Upper lobe of right lung (tissue), 1 donor: ENCODE measurements around the gene SLC25A41. TPM values are rescaled to one million over a fixed set of nuclear protein-coding genes. Genes with fewer than 3 reads are reported as not detected.

Experiments used
- ATAC-seq: fragments of 200-7000 bp; cut with Tn5 transposase; one replicate; pipeline ENCODE4 v1.9.1; 2020; ENCODE audit warnings: mild to moderate bottlenecking, moderate library complexity
- DNase-seq: peaks from one replicate; pipeline ENCODE4 v3.0.0-alpha.2; 2020
- H3K27ac ChIP-seq: fragments of 200-600 bp; one replicate; pipeline ENCODE4 v1.8.0; 2022
- H3K27me3 ChIP-seq: fragments of 200-600 bp; one replicate; pipeline ENCODE4 v1.8.0; 2022; ENCODE audit warnings: mild to moderate bottlenecking
- H3K36me3 ChIP-seq: fragments of 200-600 bp; one replicate; pipeline ENCODE4 v1.8.0; 2022
- H3K4me1 ChIP-seq: fragments of 200-600 bp; one replicate; pipeline ENCODE4 v1.8.0; 2022
- H3K4me3 ChIP-seq: fragments of 200-600 bp; one replicate; pipeline ENCODE4 v1.8.0; 2022; ENCODE audit warnings: mild to moderate bottlenecking
- H3K9me3 ChIP-seq: fragments of 200-600 bp; one replicate; pipeline ENCODE4 v1.8.0; 2022
- CTCF ChIP-seq: fragments of 200-600 bp; IDR thresholded peaks from one replicate; pipeline ENCODE4 v1.8.0; 2022; ENCODE audit warnings: antibody characterized with exemption
- intact Hi-C: fragments of 100-400 bp; cut with DNase I; formaldehyde crosslinking; loops from one replicate; pipeline ENCODE4 v1.11.0; 2022
- microRNA-seq: library from miRNA; unstranded; fragments of <30 nt; microRNA quantifications from one replicate; pipeline ENCODE4 v1.2.0, GENCODE V29; 2020; ENCODE audit warnings: borderline microRNAs expressed
- total RNA-seq: library from RNA; stranded (reverse); fragmentation: NEBNext Ultra II Directional; extraction: Animal tissue kit (Norgen Biotek cat#: 25700); gene quantifications from one replicate; pipeline ENCODE4 v1.2.1, GENCODE V29; 2021
- donor health status: DM: no; HTN: yes; CAD: no; lungs with severe emphysema.

The SLC25A41 gene
- total RNA-seq, 1 donor from 2014 or later = not detected

- ATAC-seq (no peak), DNase-seq (no peak)
- Histone ChIP-seq H3K36me3 (peaks cover 40% of the 10 kb centered on the region), H3K27me3 (no peaks in the 10 kb centered on the region), H3K9me3 (no peaks in the 10 kb centered on the region), H3K4me3 (no peak overlapping the region), H3K4me1 (no peaks in the 10 kb centered on the region), H3K27ac (no peak overlapping the region)
- no peak for TF ChIP-seq CTCF
- intact Hi-C loops = no loop called here
These were observed 55.1 kb downstream of the SLC25A41 start for GRCh38 chr19:6378486-6378885.

GRCh38 chr19:6378041-6378440 is 55.5 kb downstream of the SLC25A41 start:
- H3K27ac ChIP-seq = no peak overlapping the region
- intact Hi-C loops = no loop called here
- no peaks in the 10 kb centered on the region for H3K9me3 ChIP-seq
- DNase-seq (no peak), ATAC-seq (no peak)
- H3K4me3 ChIP-seq = no peak overlapping the region
- no peaks in the 10 kb centered on the region for H3K27me3 ChIP-seq
- no peaks in the 10 kb centered on the region for H3K4me1 ChIP-seq
- H3K36me3 ChIP-seq = peaks cover 36% of the 10 kb centered on the region
- no peak for TF ChIP-seq CTCF

GRCh38 chr19:6376512-6377190 is 56.9 kb downstream of the SLC25A41 start:
- no peaks in the 10 kb centered on the region for H3K27me3 ChIP-seq
- H3K36me3 ChIP-seq = peaks cover 22% of the 10 kb centered on the region
- H3K4me1 ChIP-seq = no peaks in the 10 kb centered on the region

More at GRCh38 chr19:6376512-6377190, 56.9 kb downstream of the SLC25A41 start:
- no peak for DNase-seq
- H3K4me3 ChIP-seq = no peak overlapping the region
- no peaks in the 10 kb centered on the region for H3K9me3 ChIP-seq
- no peak for ATAC-seq
- H3K27ac ChIP-seq = no peak overlapping the region
- intact Hi-C loops = no loop called here
- no peak for TF ChIP-seq CTCF

Small RNA genes lying within 50 kb of the gene (microRNA-seq; reads per million reads assigned to microRNA genes)
- gene MIR3940 = 1.2 reads per million
- gene MIR6790 = not detected
- gene MIR6885 = not detected

Other genes starting within 250 kb of the SLC25A41 start
- 73.4 TPM for gene MLLT1, start 153.8 kb downstream of the SLC25A41 start, total RNA-seq
- not detected for gene ACER1, start 100.2 kb downstream of the SLC25A41 start, total RNA-seq
- gene CLPP, start 72.2 kb downstream of the SLC25A41 start, total RNA-seq = 57.7 TPM
- gene ALKBH7, start 61.0 kb downstream of the SLC25A41 start, total RNA-seq = 57.2 TPM
- gene PSPN, start 57.8 kb downstream of the SLC25A41 start, total RNA-seq = 1.7 TPM
- 47.4 TPM for gene GTF2F1, start 40.6 kb downstream of the SLC25A41 start, total RNA-seq
- gene KHSRP, start 9.0 kb downstream of the SLC25A41 start, total RNA-seq = 186 TPM
- gene SLC25A23, start 26.0 kb upstream of the SLC25A41 start, total RNA-seq = 51.4 TPM
- 48.4 TPM for gene CRB3, start 30.5 kb upstream of the SLC25A41 start, total RNA-seq
- gene DENND1C, start 48.0 kb upstream of the SLC25A41 start, total RNA-seq = 8.7 TPM
- 0.58 TPM for gene TUBB4A, start 68.5 kb upstream of the SLC25A41 start, total RNA-seq
- gene TNFSF9, start 97.3 kb upstream of the SLC25A41 start, total RNA-seq = 7.4 TPM
- 1.7 TPM for gene CD70, start 157.4 kb upstream of the SLC25A41 start, total RNA-seq
- 4.4 TPM for gene TNFSF14, start 236.4 kb upstream of the SLC25A41 start, total RNA-seq